SU-DHL-6 (cell line): ENCODE measurements around the gene TRAPPC3L.
A peak's percentile ranks its signal among the peaks of the same experiment; 100 is the strongest.

Experiments
- H2AFZ ChIP-seq: fragments of 200-600 bp; sonication (generic); 2 replicates; pipeline ENCODE4 v1.6.1; 2014; ENCODE audit warnings: low read depth, mild to moderate bottlenecking, moderate library complexity, mixed read lengths, antibody characterized with exemption, low read length; ENCODE audit not compliant: severe bottlenecking
- H3F3A ChIP-seq: fragments of 200-600 bp; shearing (Covaris generic); 2 replicates; pipeline ENCODE4 v1.6.0; 2016; ENCODE audit warnings: antibody characterized with exemption, mild to moderate bottlenecking; ENCODE audit not compliant: insufficient read depth
- H3K27ac ChIP-seq: fragments of 200-600 bp; sonication (generic); 2 replicates; pipeline ENCODE4 v1.5.1; 2016; ENCODE audit warnings: low read depth, mild to moderate bottlenecking, low read length, moderate library complexity, mixed read lengths
- H3K27me3 ChIP-seq: fragments of 200-600 bp; sonication (generic), shearing (Covaris generic); 2 replicates; pipeline ENCODE4 v1.6.0; 2014; ENCODE audit warnings: mild to moderate bottlenecking, low read length
- H3K36me3 ChIP-seq: fragments of 200-600 bp; sonication (generic); 2 replicates; pipeline ENCODE4 v1.6.1; 2014; ENCODE audit warnings: mild to moderate bottlenecking, low read length, mixed read lengths
- H3K4me2 ChIP-seq: fragments of 300-600, 200-600 bp; shearing (Covaris generic), sonication (generic); 2 replicates; pipeline ENCODE4 v1.6.0; 2014; ENCODE audit warnings: low read length, low read depth, mild to moderate bottlenecking; ENCODE audit not compliant: poor library complexity, severe bottlenecking
- H3K4me3 ChIP-seq: fragments of 200-600 bp; sonication (generic); 2 replicates; pipeline ENCODE4 v1.5.1; 2014; ENCODE audit warnings: antibody characterized with exemption, low read length, mild to moderate bottlenecking, mixed read lengths; ENCODE audit not compliant: insufficient read depth, poor library complexity, severe bottlenecking
- H3K79me2 ChIP-seq: fragments of 200-600 bp; sonication (generic); 2 replicates; pipeline ENCODE4 v1.6.1; 2014; ENCODE audit warnings: mild to moderate bottlenecking, low read length, moderate library complexity; ENCODE audit not compliant: insufficient read depth
- H3K9ac ChIP-seq: fragments of 200-600 bp; sonication (generic); 2 replicates; pipeline ENCODE4 v1.7.0; 2014; ENCODE audit warnings: mild to moderate bottlenecking, low read length
- H3K9me2 ChIP-seq: fragments of 200-600 bp; sonication (generic); replicated peaks from 2 replicates; pipeline ENCODE4 v1.6.1; 2014; ENCODE audit warnings: low read length; ENCODE audit not compliant: insufficient read depth
- H3K9me3 ChIP-seq: fragments of 200-600 bp; sonication (generic); 2 replicates; pipeline ENCODE4 v1.6.1; 2014; ENCODE audit warnings: low read length, mixed read lengths; ENCODE audit not compliant: insufficient read depth
- H4K20me1 ChIP-seq: fragments of 200-600 bp; sonication (generic); 2 replicates; pipeline ENCODE4 v1.6.1; 2014; ENCODE audit warnings: low read depth, mild to moderate bottlenecking, antibody characterized with exemption, low read length, moderate library complexity, mixed read lengths
- EZH2phosphoT487 ChIP-seq: fragments of 200-600 bp; sonication (generic), shearing (Covaris generic); conservative IDR thresholded peaks from 2 replicates; pipeline ENCODE4 v1.6.1; 2018; ENCODE audit warnings: mild to moderate bottlenecking, antibody characterized with exemption, low read length, moderate library complexity, mixed read lengths
- TF ChIP-seq, protein P1 (sequence below): fragments of 200-600 bp; sonication (generic); IDR thresholded peaks from one replicate; pipeline ENCODE4 v1.5.1; 2017; ENCODE audit warnings: antibody characterized with exemption, mild to moderate bottlenecking, low read length, moderate library complexity; ENCODE audit not compliant: insufficient read depth, poor library complexity, severe bottlenecking

The TRAPPC3L gene

DNA sequence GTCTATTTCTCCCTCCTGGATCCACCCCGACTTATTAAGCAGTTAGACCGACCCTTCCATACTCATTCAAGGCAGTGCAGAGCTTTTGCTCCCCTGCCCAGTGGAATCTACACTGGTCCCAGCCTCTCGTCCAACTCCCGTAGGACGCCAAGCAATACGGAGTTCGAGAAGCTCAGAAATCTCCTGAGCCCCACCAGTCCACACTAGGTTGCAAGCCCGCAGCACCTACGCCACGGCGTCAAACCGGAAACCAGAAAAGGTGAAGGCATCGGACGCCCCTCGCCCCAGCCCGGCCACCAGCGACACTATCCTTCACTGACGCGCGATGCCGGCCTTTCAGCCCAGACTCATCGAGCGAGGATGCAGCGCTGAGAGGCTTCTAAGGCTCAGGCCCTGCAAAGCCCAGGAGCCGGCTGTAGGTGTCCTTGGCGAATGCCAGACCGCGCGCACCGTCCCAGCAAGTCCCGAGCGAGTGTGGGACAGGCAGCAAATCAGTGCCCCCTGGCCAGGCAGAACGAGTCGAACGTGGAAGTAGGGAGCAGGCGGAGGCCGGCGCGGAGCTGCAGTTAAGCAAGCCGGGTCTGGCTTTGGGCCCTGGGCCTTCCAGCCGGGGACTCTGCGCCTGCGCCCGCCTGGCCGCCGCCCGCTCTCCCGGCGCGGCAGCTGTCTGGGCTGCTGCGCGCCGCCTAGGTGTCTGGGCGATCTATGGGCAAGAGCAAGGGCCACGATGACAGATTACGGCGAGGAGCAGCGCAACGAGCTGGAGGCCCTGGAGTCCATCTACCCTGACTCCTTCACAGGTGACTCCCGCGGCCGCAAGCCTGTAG is 25.6 kb upstream of the TRAPPC3L start, which contains the start of gene RWDD1:
Gene RWDD1, plus strand, starts transcription at position 649 of the 827 bp plus-strand sequence. Its CDS starts 79 bp downstream, at position 728.
- Histone ChIP-seq H3K9ac (peak within 1 kb of the TSS; percentile 75), H3K36me3 (no peaks in the 10 kb centered on the region; the same call in 1 of the 2 replicates), H3F3A (peaks cover 4% of the 10 kb centered on the region; the same call in 1 of the 2 replicates), H3K79me2 (peaks cover 40% of the 10 kb centered on the region), H3K27ac (peak within 1 kb of the TSS; percentile 78), H3K9me3 (no peaks in the 10 kb centered on the region), H4K20me1 (no peaks in the 10 kb centered on the region), H3K9me2 (no peaks in the 10 kb centered on the region), H3K27me3 (no peaks in the 10 kb centered on the region), H2AFZ (peak within 1 kb of the TSS; percentile 67), H3K4me2 (peak within 1 kb of the TSS; percentile 87), H3K4me3 (peak within 1 kb of the TSS; percentile 82)
- TF ChIP-seq EZH2phosphoT487: no peak
- TF ChIP-seq, protein P1, sequence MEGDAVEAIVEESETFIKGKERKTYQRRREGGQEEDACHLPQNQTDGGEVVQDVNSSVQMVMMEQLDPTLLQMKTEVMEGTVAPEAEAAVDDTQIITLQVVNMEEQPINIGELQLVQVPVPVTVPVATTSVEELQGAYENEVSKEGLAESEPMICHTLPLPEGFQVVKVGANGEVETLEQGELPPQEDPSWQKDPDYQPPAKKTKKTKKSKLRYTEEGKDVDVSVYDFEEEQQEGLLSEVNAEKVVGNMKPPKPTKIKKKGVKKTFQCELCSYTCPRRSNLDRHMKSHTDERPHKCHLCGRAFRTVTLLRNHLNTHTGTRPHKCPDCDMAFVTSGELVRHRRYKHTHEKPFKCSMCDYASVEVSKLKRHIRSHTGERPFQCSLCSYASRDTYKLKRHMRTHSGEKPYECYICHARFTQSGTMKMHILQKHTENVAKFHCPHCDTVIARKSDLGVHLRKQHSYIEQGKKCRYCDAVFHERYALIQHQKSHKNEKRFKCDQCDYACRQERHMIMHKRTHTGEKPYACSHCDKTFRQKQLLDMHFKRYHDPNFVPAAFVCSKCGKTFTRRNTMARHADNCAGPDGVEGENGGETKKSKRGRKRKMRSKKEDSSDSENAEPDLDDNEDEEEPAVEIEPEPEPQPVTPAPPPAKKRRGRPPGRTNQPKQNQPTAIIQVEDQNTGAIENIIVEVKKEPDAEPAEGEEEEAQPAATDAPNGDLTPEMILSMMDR: no peak

DNA sequence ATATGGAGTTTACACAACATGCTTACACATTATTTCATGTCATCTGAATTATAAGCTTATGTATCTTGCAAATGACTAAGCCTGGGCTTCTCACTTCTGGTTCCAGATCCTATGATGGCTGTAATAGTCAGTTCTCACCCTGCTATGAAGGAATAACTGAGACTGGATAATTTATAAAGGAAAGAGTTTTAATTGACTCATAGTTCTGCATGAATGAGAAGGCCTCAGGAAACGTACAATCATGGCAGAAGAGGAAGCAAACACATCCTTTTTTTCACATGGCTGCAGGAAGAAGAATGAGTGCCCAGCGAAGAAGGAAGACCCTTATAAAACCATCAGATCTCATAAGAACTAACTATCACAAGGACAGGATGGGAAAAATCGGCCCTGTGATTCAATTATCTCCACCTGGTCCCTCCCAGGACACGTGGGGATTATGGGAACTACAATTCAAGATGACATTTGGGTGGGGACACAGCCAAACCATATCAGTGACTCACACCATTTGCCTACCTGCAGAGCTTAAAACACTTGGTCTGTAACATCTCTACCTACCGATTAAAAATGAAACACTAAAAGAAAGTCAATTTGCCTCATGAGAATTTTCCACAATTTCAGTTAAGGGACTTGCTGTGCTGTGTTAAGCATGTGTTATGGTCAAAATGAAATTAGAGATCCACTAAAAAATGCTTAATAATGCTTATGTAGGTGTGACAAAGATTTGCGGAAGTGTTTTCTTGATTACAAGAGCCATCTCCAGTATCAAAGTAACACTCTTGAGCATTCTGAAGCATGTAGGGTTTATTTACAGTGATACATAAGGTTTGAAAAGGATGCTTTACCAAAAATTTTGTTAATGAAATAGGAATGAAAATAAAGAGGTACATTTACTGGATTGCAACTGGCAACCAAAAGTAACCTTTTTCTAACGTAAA is 23.6 kb upstream of the TRAPPC3L start:
- no peak for TF ChIP-seq EZH2phosphoT487
- TF ChIP-seq, protein P1: no peak
- Histone ChIP-seq H3K36me3 (no peaks in the 10 kb centered on the region), H3K4me2 (peak overlapping the region; percentile 72), H4K20me1 (no peaks in the 10 kb centered on the region), H3K27ac (no peak overlapping the region), H3K9me2 (no peaks in the 10 kb centered on the region), H3F3A (peaks cover 4% of the 10 kb centered on the region; the same call in 1 of the 2 replicates), H3K79me2 (peaks cover 27% of the 10 kb centered on the region), H3K9me3 (no peaks in the 10 kb centered on the region), H3K27me3 (no peaks in the 10 kb centered on the region), H2AFZ (no peak overlapping the region), H3K4me3 (no peak overlapping the region), H3K9ac (no peak overlapping the region)

DNA sequence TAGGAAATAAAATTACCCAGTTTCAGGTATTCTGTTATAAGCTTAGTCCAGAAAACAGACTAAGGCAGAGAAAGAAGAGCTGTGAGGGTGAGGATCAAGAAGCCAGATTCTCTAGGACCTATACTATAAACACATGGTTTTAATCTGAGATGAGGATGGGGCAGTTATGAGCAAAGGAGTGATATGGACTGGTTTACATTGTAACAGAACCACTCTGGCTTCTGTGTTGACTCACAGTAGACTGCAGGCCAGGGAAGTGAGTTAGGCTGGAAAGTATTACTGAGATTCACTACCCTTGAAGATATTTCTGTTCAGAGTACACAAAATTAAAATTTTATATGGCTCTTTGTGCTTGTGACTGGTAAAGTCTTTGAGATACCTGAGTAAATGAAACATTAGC is 22.6 kb upstream of the TRAPPC3L start:
- H3K36me3 ChIP-seq: no peaks in the 10 kb centered on the region
- no peaks in the 10 kb centered on the region for H3K9me2 ChIP-seq
- H3K27ac ChIP-seq: no peak overlapping the region
- no peak overlapping the region for H3K9ac ChIP-seq
- H3K4me2 ChIP-seq: no peak overlapping the region
- no peak overlapping the region for H2AFZ ChIP-seq
- no peak overlapping the region for H3K4me3 ChIP-seq
- peaks cover 17% of the 10 kb centered on the region for H3K79me2 ChIP-seq
- no peak for TF ChIP-seq EZH2phosphoT487
- TF ChIP-seq, protein P1: no peak
- no peaks in the 10 kb centered on the region for H3K9me3 ChIP-seq
- H3K27me3 ChIP-seq: no peaks in the 10 kb centered on the region
- peaks cover 4% of the 10 kb centered on the region; the same call in 1 of the 2 replicates for H3F3A ChIP-seq
- no peaks in the 10 kb centered on the region for H4K20me1 ChIP-seq
